Neural progenitor cell (in vitro differentiated cells): ENCODE results near the gene KLF13.

Source experiments
- CTCF ChIP-seq: fragments of 200-600 bp; sonication (generic); IDR thresholded peaks from 2 replicates; pipeline ENCODE4 v1.5.1; 2017; ENCODE audit warnings: antibody characterized with exemption, mild to moderate bottlenecking
- EZH2 ChIP-seq: fragments of 200-600 bp; sonication (generic); IDR thresholded peaks from 2 replicates; pipeline ENCODE4 v1.6.1; 2017; ENCODE audit warnings: antibody characterized with exemption, mild to moderate bottlenecking, moderate library complexity

DNA sequence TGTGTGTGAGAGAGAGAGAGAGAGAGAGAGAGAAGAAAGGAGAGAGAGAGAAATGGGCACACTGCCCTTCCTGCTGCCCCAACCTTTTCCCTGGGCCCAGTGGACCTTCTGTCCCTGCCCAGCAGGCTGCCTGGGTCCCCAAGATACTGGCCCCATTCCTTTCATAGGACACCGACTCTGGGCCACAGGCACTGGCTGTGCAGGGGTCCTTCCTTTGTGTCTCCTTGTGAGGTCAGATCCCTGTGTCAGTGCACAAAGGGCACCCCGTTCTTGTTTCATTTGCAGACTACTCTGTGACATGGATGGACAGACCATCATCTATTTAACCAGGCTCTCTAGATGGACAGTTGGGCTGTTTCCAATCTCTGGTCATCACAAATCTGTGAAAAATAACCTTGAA is 21.3 kb upstream of the KLF13 start:
- TF ChIP-seq CTCF (no peak), EZH2 (no peak)
